Neural progenitor cell (in vitro differentiated cells): Measurements from ENCODE around the gene RETN.

Experiments used
- EZH2phosphoT487 ChIP-seq: fragments of 200-600 bp; sonication (generic); IDR thresholded peaks from 2 replicates; pipeline ENCODE4 v1.6.1; 2017; ENCODE audit warnings: antibody characterized with exemption
- TF ChIP-seq, protein P1 (sequence below): fragments of 200-600 bp; sonication (generic); IDR thresholded peaks from 2 replicates; pipeline ENCODE4 v1.5.1; 2017; ENCODE audit warnings: antibody characterized with exemption, mild to moderate bottlenecking

DNA sequence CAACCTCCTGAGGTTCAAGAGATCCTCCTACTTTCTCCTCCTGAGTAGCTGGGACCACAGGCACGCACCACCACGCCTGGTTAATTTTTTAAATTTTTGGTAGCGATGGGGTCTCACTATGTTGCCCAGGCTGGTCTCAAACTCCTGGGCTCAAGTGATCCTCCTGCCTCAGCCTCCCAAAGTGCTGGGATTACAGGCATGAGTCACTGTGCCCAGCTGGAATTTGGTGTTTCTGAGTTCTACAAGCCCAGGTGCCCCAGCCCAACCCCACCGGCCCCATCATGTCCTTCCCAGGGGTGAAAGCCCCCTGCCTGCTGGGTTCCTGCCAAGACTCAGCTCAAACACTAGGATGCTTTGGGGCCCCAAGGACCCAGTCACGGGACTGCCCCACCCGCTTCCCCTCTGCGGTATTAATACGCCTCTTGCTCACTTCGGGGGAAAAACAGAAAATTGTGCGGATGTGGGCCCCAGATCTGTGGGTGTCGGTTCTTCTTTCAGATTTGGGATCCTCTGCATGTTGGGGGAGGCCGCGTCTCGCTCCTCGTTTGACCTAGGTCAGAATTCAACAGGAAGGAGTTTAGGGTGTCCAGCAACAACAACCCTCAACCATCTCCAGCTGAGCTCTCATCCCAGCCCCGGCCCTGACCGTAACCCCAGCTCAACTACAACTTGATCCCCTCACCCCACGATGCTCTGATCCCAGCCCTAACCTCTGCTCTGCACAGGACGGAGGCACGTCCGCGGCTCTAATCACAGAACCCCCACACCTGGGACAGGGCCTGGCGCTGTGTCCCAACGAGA, 36.7 kb downstream of the RETN start:
- TF ChIP-seq, protein P1, sequence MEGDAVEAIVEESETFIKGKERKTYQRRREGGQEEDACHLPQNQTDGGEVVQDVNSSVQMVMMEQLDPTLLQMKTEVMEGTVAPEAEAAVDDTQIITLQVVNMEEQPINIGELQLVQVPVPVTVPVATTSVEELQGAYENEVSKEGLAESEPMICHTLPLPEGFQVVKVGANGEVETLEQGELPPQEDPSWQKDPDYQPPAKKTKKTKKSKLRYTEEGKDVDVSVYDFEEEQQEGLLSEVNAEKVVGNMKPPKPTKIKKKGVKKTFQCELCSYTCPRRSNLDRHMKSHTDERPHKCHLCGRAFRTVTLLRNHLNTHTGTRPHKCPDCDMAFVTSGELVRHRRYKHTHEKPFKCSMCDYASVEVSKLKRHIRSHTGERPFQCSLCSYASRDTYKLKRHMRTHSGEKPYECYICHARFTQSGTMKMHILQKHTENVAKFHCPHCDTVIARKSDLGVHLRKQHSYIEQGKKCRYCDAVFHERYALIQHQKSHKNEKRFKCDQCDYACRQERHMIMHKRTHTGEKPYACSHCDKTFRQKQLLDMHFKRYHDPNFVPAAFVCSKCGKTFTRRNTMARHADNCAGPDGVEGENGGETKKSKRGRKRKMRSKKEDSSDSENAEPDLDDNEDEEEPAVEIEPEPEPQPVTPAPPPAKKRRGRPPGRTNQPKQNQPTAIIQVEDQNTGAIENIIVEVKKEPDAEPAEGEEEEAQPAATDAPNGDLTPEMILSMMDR = no peak
- TF ChIP-seq EZH2phosphoT487 = no peak
